Measurements from ENCODE around the gene SUMO3. TPM values are rescaled to one million over a fixed set of nuclear protein-coding genes. Genes with fewer than 3 reads are reported as not detected.
A peak's percentile ranks its signal among the peaks of the same experiment; 100 is the strongest.

SUMO3 gene
- total RNA-seq, 1 donor from 2014 or later = 66.5 TPM

DNA sequence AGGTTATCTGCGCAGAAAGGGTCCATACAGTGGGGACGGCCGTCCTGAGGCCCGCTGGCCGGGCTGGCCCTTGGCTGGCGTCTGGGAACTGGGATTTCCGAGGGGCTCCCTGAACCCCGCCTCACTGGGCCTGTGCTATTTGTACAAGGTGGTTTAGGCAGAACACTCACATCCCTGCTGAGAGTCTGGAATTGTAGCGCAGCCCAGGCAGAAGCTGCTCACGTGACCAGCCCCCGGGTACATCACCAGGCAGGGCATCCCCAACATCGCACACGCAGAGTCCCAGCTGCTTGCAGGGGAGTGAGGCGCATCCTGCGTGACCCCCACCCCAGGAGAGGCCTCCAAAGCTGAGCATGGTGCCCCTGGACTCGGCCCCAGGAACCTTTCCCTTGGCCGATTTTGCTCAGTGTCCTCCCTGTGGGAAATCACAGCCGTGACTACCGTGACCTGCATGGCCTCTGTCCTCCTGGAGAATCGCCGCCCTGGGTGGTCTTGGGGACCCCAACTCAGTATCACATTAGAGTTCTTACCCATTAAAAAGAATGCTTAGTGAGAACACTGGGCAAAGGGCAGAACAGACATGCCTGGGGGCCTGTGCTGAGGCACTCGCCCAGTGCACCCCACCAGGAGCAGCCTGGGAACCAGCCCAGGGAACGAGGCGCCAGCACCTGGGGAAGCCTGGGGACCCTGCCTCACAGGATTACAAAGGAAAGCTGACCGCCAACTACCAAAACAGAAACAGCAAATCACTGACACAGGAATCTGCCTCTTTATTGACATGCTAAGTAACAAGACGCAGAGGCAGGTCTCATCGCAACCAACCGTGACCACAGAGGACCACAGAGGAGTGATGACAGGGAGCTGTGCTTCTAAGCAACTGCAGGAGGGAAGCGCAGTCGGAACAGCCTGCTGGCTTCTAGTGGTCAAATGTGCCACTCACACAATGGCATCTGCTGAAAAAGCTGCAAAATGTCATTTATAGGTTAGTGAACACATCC, 49.7 kb downstream of the SUMO3 start:
- intact Hi-C loops (cut with DNase I) = no loop called here
- no peak for DNase-seq
- no peak for ATAC-seq (ENCODE audit: poor library complexity)

DNA sequence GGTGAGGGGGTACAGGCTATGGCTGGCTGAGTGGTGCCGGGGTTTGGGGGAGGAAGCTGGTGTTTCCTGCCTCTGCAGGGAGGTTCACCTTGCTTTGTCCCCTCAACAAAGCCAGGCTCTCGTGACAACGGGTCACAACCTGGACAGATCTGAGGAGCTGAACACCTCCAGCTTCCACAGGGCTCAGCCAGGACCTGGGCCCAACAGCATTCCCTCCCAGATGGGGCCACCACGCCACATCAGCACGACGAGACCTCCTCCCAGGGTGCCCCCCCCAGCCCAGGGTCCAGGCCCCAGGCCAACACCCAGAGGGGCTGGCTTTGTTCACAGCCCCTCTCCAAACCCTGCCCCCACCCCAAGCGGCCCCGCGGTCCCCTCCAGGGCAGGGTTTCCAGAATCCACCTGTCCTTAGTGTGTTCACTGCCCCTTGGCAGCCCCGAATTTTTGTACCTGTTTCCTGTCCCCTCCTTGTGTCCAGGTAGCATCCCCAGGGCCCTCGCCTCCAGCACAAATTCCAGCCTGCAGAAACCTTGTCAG, 51.0 kb downstream of the SUMO3 start:
- ATAC-seq (ENCODE audit: poor library complexity) (no peak), DNase-seq (no peak)
- intact Hi-C loops (cut with DNase I) = no loop called here

DNA sequence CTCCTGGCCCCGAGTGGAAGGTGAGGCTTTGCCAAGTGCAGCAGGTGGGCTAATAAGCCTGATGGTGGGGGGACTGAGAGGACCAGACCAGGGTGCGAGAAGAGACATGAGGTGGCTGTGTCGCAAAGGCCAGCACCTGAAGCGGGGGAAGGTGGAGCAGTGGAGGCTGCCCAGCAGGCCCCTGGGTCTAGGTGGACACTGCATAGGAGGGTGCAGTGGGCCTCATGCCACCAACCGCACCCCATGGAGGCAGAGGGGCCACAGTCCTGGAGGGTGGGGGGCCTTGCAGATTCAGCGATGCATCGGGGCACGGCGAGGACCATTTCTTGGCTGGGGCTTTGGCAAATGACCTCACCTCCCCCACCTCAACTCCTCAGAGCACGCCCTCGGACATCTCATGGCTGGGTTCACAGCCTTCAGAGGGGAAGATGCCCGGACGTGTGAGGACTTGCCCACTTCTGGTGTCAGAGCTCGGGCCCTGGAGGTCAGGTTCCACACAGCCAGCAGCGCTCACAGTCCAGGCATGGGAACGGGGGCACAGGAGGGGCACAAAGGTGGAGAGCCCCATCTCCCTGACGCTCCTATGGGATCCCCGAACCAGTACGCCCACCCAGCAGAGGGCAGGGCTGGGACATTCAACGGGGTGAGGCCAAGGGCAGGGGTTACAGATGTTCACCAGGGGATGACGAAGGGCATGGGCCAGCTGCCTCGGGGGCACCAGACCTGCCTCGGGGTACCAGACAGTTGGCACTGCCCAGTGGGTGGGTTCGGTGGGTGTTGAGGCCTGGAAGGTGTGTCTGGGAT, 51.6 kb downstream of the SUMO3 start:
- ATAC-seq (ENCODE audit: poor library complexity) (no peak), DNase-seq (no peak)
- intact Hi-C loops (cut with DNase I) = no loop called here

DNA sequence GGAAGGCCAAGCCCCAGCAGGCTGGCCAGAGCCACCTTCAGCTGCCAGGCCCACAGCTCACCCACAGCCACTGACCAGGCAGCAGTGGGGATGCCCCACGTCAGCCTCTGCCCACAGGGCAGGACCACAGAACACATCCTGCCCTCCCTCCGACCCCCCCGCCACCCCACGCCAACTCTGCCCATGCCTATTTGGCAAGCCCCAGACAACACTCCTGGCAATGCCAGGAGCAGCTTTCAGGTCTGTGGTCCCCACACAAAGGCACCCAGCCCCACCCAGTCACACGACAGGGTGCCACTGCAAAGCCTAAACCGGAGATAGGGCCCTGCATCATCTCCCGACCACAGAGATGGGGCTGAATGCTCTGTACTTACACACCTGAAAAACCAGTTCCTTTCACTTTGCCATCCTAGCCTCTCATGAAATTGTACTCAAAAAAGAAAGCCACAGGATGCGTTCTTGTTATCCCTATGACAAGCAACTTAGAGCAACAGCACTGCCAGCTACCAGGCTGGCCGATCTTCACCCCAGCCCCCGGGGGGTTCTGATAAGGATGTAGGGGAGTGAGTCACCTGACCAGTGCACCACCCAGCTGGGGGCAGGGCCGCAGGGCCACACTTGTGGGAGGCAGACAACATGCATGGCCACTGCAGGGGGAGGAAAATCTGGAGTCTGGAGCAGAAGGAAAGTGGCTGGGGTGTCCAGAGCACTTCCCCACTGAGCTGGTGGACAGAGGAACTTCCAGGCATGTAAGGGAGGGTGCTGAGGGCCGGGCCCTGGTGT, 52.4 kb downstream of the SUMO3 start:
- ATAC-seq (ENCODE audit: poor library complexity) = no peak
- intact Hi-C loops (cut with DNase I) = no loop called here
- DNase-seq = no peak

DNA sequence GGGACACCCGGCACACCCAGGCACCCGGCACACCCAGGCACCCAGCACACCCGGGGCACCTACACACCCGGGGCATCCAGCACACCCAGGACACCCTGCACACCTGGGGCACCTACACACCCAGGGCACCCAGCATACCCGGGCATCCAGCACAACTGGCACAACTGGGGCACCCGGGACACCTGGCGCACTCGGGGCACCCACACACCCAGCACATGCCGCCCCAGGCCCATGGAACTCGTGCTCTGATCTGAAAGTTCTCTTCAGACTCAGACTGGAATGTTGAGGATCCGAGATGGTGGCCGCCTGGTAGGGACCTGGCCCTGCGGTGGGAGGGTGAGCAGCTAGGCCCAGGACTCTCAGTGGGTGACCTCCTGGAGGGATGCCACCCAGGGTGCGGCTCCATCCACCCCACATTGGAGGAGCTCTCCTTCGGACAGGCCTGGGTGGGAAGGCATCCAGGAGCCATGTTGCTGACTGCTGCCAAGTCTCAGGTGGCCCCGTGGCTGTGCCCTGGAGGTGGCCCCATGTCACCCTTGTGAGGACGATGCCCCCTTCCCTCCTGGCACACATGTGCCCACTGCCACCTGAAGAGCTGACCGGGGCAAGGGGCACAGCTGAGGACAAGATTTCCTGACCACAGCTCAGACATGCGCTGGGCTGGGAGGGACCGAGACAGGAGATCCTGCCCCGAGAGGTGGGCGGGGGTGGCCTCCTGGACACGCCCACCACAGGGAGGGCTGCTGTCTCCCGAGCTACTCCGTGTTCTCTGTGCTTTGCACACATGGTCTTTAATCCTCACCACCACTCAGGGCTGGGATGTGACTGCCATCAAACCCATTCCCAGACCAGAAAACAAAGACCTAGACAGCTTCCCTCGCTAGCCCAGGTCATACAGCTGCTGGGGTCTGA, 53.3 kb downstream of the SUMO3 start:
- no peak for DNase-seq
- intact Hi-C loops (cut with DNase I) = no loop called here
- ATAC-seq (ENCODE audit: poor library complexity) = no peak

DNA sequence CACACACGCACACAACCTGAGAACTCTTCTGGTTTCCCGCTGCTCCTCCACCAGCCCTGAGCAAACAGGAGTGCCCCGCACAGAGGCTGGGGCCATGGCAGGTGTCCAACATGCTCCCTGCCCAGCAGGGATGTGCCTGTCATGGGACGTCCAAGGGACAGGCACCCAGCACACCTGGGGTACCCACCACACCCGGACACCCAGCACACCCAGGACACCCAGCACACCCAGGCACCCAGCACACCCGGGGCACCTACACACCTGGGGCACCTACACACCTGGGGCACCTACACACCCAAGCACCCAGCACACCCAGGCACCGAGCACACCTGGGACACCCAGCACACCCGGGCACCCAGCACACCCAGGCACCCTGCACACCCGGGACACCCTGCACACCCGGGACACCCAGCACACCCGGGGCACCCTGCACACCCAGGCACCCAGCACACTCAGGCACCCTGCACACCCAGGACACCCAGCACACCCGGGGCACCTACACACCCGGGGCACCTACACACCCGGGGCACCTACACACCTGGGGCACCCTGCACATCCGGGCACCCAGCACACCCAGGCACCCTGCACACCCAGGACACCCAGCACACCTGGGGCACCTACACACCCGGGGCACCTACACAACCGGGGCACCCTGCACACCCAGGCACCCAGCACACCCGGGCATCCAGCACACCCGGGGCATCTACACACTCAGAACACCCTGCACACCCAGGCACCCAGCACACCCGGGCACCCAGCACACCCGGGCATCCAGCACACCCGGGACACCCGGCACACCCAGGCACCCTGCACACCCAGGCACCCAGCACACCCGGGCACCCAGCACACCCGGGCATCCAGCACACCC, 54.2 kb downstream of the SUMO3 start:
- intact Hi-C loops (cut with DNase I) = no loop called here
- ATAC-seq (ENCODE audit: poor library complexity) (no peak), DNase-seq (no peak)

DNA sequence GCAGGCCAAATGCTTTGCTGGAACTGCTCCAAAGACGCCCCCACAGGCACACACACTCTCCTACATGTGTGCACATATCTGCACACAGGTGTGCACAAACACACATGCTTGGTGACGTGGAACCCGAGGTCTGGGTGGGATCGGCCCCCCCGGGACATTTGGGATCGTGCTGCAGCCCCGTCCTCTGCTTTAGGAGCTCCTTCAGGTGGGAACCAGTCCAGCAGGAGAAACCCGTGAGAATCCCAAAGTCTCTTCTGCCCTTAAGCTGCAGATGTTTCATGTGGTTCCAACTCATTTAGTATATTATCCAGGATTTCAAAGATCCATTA, 54.8 kb downstream of the SUMO3 start:
- intact Hi-C loops (cut with DNase I) = no loop called here
- no peak for DNase-seq
- no peak for ATAC-seq (ENCODE audit: poor library complexity)

DNA sequence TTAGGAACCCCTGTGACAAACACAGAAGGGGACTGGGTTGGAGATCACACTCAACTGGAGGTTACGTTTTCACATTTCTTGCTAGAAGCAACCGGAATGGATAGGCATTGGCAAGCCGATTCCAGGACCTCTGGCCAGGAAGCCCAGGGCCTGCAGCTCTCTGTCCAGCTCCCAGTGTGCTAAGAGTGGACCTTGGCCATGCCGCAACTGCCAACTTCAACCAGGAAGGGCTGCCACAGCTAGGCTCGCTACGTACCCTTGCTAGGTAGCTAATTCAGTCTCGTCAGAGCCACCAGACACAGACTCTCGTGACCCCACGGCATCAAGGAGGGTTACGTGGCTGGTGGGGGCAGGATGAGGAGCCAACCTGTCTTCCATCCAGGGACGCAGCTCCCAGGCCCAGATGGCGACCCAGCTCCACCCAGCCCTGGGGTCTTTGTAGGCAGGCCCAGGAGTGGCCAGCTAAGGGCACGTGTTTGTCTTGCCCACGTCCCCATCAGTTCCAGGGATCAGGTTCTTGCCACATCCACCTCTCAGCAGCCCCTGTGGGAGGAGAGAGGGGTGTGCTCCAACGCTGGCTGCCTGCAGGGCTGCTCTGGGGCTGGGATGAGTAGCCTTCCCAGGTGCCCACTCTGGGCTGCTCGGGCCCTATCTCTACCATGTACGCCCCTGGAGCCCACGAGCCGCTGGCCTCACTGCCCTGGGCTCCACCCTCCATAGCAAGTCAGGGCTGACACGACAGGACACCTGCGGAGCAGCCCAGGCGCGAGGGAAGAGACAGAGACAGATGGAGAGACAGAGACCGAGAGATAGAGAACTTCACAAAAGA, 55.4 kb downstream of the SUMO3 start:
- ATAC-seq (ENCODE audit: poor library complexity) (no peak), DNase-seq (peak; percentile 30)
- intact Hi-C loops (cut with DNase I) = no loop called here

DNA sequence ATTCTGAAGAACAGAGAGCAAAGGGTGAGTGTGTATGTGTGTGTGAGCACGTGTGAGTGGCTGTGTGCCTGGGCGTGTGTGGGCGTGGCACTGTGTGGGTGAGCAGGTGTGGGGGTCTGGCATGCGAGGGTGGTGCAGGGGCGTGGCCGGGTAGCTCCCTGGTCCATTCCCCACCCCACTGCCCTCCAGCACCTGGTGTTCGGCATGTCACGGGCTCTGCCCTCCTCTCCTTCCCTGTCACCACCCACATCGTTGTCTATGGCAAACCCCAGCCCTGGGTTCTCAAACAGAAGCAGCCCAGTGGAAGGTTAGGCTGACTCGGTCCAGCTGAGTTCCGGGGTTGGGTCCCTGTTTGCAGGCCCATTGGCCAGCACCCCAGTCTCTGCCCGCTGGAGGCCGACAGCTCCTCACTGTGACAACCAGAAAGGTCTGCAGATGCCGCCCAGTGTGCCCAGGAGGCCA, 56.1 kb downstream of the SUMO3 start:
- no peak for ATAC-seq (ENCODE audit: poor library complexity)
- intact Hi-C loops (cut with DNase I) = no loop called here
- no peak for DNase-seq

DNA sequence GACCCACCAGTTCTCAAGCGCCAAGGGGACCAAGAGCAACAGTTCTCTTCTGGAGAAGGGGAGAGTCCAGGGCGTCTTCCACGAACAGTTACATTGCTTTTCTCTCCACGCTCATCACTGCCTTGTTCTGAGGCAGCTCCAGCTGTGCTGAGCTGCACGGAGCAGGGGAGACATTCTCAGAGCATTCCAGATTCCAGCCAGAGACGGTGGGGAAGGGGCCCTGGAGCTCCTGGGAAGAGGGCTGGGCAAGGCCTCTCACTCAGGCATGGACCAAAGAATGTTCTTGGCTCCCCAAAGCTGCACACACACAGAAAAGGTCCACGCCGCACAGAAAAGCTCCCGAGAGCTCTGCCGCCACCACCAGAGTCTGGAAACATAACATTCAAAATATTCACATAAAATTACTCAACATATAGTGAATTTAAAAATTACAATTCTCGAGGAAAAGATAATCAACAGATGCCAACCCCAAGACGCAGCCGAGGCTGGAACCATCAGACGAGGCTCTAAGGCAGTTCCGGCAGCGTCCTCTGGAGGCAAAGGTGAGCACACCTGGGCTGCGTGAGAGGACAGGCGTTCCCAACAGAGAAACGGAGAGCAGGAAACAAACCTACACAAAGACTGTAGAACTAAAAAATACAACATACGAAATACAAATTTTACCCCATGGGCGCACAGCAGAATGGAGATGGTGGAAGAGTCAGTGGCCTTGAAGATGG, 56.7 kb downstream of the SUMO3 start:
- DNase-seq (no peak), ATAC-seq (ENCODE audit: poor library complexity) (no peak)
- intact Hi-C loops (cut with DNase I) = no loop called here

DNA sequence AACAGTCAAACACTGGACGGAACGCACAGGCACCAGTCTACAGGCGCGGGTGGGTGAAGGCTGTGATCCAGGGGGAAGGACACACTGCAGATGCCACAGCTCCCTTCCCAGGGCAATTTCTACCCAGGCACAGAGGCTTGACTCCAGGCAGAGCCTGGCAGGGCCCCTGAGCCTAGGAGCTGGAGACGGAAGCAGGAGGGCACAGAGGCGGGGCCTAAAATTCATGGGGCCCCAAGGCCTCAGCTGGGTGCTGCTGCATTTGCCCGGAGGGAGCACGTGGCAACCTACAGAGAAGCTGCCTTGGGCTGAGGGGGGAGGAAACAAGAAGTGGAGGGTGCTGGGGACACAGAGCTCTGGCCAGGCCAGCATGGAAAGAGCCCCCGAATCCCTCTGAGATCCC, 57.5 kb downstream of the SUMO3 start:
- DNase-seq (no peak), ATAC-seq (ENCODE audit: poor library complexity) (no peak)
- intact Hi-C loops (cut with DNase I) = no loop called here

DNA sequence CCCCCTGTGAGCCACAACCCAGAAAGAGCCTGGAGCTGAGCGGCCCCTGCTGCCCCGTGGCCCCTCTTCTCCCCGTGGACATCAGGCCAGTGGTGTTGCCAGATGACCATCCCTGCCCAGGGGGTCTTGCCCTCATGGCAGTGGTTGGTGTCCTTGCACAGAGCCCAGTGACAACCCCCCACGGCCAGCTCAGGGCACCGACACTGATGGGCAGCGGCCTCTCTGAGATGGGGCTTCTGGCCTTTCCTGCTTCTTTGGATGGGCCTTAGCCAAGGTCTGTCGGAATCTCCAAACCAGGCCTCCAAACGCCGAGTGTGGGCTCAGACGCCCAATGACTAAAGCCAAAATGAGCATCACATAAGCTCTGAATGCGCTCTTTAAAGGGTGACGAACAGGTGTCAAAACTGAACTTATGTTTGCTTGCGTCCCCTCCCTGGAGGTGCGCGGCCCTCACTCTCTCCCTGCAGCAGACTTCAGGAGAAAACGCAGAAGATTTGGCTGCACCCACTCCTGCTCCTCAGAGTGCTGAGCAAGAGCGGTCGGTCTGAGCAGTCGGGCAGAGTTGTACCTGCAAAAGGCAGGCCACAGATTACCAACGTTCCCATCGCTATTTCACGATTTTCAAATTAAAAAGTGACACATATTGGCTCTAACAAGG, 58.1 kb downstream of the SUMO3 start:
- intact Hi-C loops (cut with DNase I) = no loop called here
- ATAC-seq (ENCODE audit: poor library complexity) (no peak), DNase-seq (no peak)

DNA sequence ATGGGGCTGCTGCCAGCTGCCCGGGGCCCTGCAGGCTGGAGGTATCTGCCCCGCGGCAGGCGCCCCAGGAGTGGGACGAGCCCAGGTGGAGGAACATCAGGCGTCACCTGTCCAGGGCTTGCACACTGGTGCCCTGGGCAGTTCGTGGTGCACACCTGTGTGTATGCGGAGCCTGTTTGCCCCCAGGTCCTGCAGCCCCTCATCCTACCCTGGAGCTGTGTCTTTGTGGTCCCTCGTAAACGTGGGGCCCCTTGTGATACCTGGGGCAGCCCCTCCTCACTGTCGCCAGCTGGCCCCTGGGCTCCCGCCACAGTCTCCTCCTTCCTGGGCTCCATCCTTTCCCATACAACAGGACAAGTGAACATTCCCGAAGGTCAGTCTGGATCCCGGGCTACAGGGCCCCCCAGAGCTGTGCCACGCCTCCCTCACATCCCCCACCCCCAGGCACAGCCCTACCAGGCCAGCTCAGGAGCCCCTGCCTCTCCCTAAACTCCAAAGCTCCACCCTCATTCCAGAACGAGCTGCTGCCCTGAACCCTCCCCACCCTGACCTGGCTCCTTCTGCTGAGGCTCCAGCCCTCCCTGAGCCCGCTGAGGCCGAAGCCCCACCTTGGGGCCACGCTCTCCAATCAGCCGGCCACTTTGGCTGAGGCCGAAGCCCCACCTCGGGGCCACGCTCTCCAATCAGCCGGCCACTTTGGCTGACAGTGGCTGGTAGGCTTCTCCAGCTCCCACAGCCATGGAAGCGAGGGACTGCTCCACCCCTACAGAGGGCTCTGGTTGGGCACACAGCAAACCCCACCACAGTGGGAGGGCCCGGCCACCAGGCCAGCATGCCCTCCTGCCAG, 58.9 kb downstream of the SUMO3 start:
- DNase-seq = no peak
- intact Hi-C loops (cut with DNase I) = no loop called here
- no peak for ATAC-seq (ENCODE audit: poor library complexity)

DNA sequence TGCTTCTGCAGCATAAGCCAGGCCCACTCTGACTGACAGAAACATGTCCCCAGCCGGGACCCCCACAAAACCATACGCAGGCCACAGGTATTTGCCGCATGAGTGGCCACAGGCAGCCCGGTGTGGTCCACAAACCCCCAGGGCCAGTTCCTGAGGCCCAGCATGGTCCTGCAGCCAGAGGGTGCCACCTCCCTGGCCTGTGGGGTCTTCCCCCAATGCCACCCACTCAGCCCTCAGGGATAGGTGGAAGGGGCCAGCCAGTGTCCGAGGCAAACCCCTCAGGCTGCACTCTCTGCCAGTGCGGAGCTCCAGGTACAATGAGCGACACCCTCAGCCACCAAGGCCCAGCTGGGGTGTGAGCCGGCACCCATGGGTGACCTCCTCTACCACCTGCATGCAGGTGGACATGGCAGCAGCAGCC, 59.7 kb downstream of the SUMO3 start:
- DNase-seq (no peak), ATAC-seq (ENCODE audit: poor library complexity) (no peak)
- intact Hi-C loops (cut with DNase I) = no loop called here
